ENCODE results near the gene DUSP15.

DUSP15 gene

GRCh38 chr20:31858760-31859083 is 11.6 kb downstream of the DUSP15 start:
- H3K27me3 ChIP-seq (ENCODE audit: control insufficient read depth, low read length), result peaks cover 55% of the 10 kb centered on the region
- H3K27ac ChIP-seq (ENCODE audit: low read depth, low read length), result no peak overlapping the region
- no peaks in the 10 kb centered on the region for H3K79me2 ChIP-seq (ENCODE audit: control insufficient read depth, low read length)
- no peaks in the 10 kb centered on the region for H3F3A ChIP-seq (ENCODE audit: control insufficient read depth, insufficient read depth)
- TF ChIP-seq EZH2phosphoT487 (IDR thresholded peaks at IDR 0.05; ENCODE audit: borderline replicate concordance, low read length) (no peak), CTCF (IDR thresholded peaks at IDR 0.05; ENCODE audit: low read depth, low read length, poor library complexity, severe bottlenecking) (no peak)
- no peaks in the 10 kb centered on the region for H3K36me3 ChIP-seq (ENCODE audit: control insufficient read depth, low read length)
- H3K9me3 ChIP-seq (ENCODE audit: control insufficient read depth, insufficient read depth, low read length), result no peaks in the 10 kb centered on the region
- no peaks in the 10 kb centered on the region for H3K9me2 ChIP-seq (replicated peaks; ENCODE audit: control insufficient read depth, low read length)
- H3K4me1 ChIP-seq (ENCODE audit: control insufficient read depth, low read length), result peaks cover 7% of the 10 kb centered on the region
- H4K20me1 ChIP-seq (ENCODE audit: control insufficient read depth, insufficient read depth, low read depth, low read length), result no peaks in the 10 kb centered on the region
- H3K4me3 ChIP-seq (ENCODE audit: low read length), result no peak overlapping the region
- H3K4me2 ChIP-seq (ENCODE audit: low read length), result no peak overlapping the region

- Histone ChIP-seq H3K4me2 (ENCODE audit: low read length) (no peak overlapping the region), H3K27ac (ENCODE audit: low read depth, low read length) (no peak overlapping the region), H3K79me2 (ENCODE audit: control insufficient read depth, low read length) (no peaks in the 10 kb centered on the region), H3K36me3 (ENCODE audit: control insufficient read depth, low read length) (no peaks in the 10 kb centered on the region), H3K4me3 (ENCODE audit: low read length) (no peak overlapping the region), H3K27me3 (ENCODE audit: control insufficient read depth, low read length) (peaks cover 55% of the 10 kb centered on the region), H3K9me2 (replicated peaks; ENCODE audit: control insufficient read depth, low read length) (no peaks in the 10 kb centered on the region), H3K9me3 (ENCODE audit: control insufficient read depth, insufficient read depth, low read length) (no peaks in the 10 kb centered on the region), H4K20me1 (ENCODE audit: control insufficient read depth, insufficient read depth, low read depth, low read length) (no peaks in the 10 kb centered on the region), H3F3A (ENCODE audit: control insufficient read depth, insufficient read depth) (no peaks in the 10 kb centered on the region), H3K4me1 (ENCODE audit: control insufficient read depth, low read length) (peaks cover 7% of the 10 kb centered on the region)
- TF ChIP-seq EZH2phosphoT487 (IDR thresholded peaks at IDR 0.05; ENCODE audit: borderline replicate concordance, low read length) (no peak), CTCF (IDR thresholded peaks at IDR 0.05; ENCODE audit: low read depth, low read length, poor library complexity, severe bottlenecking) (no peak)
Observed at GRCh38 chr20:31857861-31858759, 12.2 kb downstream of the DUSP15 start.

GRCh38 chr20:31856516-31856915 is 13.8 kb downstream of the DUSP15 start:
- Histone ChIP-seq H4K20me1 (ENCODE audit: control insufficient read depth, insufficient read depth, low read depth, low read length) (no peaks in the 10 kb centered on the region), H3K4me3 (ENCODE audit: low read length) (no peak overlapping the region), H3K27me3 (ENCODE audit: control insufficient read depth, low read length) (peaks cover 53% of the 10 kb centered on the region), H3K9me3 (ENCODE audit: control insufficient read depth, insufficient read depth, low read length) (no peaks in the 10 kb centered on the region), H3K9me2 (replicated peaks; ENCODE audit: control insufficient read depth, low read length) (no peaks in the 10 kb centered on the region), H3F3A (ENCODE audit: control insufficient read depth, insufficient read depth) (no peaks in the 10 kb centered on the region), H3K79me2 (ENCODE audit: control insufficient read depth, low read length) (no peaks in the 10 kb centered on the region), H3K36me3 (ENCODE audit: control insufficient read depth, low read length) (no peaks in the 10 kb centered on the region), H3K27ac (ENCODE audit: low read depth, low read length) (no peak overlapping the region), H3K4me1 (ENCODE audit: control insufficient read depth, low read length) (peaks cover 7% of the 10 kb centered on the region), H3K4me2 (ENCODE audit: low read length) (no peak overlapping the region)
- TF ChIP-seq CTCF (IDR thresholded peaks at IDR 0.05; ENCODE audit: low read depth, low read length, poor library complexity, severe bottlenecking), result no peak
- no peak for TF ChIP-seq EZH2phosphoT487 (IDR thresholded peaks at IDR 0.05; ENCODE audit: borderline replicate concordance, low read length)

All from DOHH2 (cell line).